A549 treated with RU486 at 1 μM for 4 hours (cell line): ENCODE measurements around the gene AMOTL1. TPM values are rescaled to one million over a fixed set of nuclear protein-coding genes. Genes with fewer than 3 reads are reported as not detected.

Source experiments
- total RNA-seq: library from RNA; stranded (reverse); fragments of 200-300 nt; extraction: Qiagen RNA extraction; gene quantifications from 5 replicates; pipeline ENCODE4 v1.2.3, GENCODE V29; 2022; ENCODE audit warnings: low read depth

AMOTL1 gene, protein sequence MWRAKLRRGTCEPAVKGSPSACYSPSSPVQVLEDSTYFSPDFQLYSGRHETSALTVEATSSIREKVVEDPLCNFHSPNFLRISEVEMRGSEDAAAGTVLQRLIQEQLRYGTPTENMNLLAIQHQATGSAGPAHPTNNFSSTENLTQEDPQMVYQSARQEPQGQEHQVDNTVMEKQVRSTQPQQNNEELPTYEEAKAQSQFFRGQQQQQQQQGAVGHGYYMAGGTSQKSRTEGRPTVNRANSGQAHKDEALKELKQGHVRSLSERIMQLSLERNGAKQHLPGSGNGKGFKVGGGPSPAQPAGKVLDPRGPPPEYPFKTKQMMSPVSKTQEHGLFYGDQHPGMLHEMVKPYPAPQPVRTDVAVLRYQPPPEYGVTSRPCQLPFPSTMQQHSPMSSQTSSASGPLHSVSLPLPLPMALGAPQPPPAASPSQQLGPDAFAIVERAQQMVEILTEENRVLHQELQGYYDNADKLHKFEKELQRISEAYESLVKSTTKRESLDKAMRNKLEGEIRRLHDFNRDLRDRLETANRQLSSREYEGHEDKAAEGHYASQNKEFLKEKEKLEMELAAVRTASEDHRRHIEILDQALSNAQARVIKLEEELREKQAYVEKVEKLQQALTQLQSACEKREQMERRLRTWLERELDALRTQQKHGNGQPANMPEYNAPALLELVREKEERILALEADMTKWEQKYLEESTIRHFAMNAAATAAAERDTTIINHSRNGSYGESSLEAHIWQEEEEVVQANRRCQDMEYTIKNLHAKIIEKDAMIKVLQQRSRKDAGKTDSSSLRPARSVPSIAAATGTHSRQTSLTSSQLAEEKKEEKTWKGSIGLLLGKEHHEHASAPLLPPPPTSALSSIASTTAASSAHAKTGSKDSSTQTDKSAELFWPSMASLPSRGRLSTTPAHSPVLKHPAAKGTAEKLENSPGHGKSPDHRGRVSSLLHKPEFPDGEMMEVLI
- total RNA-seq, result 6.6 to 10.8 TPM (median 9.0 TPM) in 5 replicates

DNA sequence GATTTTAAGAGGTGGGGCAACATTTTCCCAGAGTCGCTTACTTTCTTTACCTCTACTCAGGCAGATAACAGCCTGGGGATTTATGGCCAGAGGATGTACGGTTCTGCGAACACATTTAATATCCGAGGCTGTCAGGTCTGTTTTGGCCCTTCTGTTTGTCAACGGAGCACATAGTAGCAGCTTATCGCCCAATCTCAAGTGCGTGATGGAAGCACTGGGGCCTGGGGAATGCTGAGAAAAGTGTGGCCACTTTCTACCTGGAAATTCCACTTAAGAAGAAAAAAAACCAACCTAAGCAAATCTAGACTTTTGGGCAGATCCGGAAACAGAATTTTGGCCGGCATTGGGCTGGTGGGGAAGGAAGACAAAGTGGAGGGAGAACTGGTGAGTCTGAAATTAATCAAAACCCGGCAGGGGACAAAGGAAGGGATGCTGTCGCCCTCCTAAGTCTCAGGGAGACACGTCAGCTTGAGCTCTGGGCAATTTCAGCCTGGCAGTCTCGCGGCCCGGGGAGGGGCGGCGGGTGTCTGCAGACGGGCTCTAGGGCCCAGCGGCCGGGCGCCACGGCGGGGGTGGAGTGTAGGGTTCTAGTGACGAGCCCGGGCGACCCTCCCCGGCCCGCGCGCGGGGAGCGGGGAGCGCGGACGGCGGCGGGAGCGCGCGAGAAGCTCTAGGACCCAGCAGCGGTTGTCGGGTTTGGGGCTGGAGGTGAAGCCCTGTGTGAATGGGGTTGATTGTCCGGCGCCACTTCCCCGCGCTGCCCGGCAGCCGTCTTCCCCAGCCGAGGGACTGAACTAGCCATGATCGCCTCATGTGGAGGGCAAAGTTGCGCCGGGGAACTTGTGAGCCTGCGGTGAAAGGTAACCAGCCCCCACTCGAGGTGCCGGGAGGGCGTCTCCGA lies at the start of gene AMOTL1:
AMOTL1 (plus strand) TSS at position 656 of the 901 bp plus-strand sequence; CDS start at position 812, 156 bp downstream.

Other genes with a start within 250 kb of the AMOTL1 start
- gene FUT4, start 224.4 kb upstream of the AMOTL1 start, total RNA-seq, result 2.1 to 2.8 TPM (median 2.6 TPM) in 5 replicates
- 0.19 to 0.25 TPM (median 0.21 TPM) in 4 of 5 replicates, not detected in the other for gene PIWIL4, start 201.0 kb upstream of the AMOTL1 start, total RNA-seq
- 27.5 to 36.7 TPM (median 29.0 TPM) in 5 replicates for gene CWC15, start 205.2 kb downstream of the AMOTL1 start, total RNA-seq
- gene KDM4D, start 205.4 kb downstream of the AMOTL1 start, total RNA-seq, result 0.35 to 0.55 TPM (median 0.45 TPM) in 5 replicates